Stimulated activated CD4-positive, alpha-beta T cell treated with anti-CD3 and anti-CD28 coated beads, Interleukin-15, amount 100 ng/mL, for 24 hours (primary cell): Measurements from ENCODE around the gene HAUS8.
"Not testable (repeated sequence)": the region's sequence is repeated elsewhere in the genome, so short reads cannot be mapped to it uniquely, and the experiment has no call there.

Experiments used
- DNase-seq: peaks from one replicate; pipeline ENCODE4 v3.0.0-alpha.2; 2020

HAUS8 gene

DNA sequence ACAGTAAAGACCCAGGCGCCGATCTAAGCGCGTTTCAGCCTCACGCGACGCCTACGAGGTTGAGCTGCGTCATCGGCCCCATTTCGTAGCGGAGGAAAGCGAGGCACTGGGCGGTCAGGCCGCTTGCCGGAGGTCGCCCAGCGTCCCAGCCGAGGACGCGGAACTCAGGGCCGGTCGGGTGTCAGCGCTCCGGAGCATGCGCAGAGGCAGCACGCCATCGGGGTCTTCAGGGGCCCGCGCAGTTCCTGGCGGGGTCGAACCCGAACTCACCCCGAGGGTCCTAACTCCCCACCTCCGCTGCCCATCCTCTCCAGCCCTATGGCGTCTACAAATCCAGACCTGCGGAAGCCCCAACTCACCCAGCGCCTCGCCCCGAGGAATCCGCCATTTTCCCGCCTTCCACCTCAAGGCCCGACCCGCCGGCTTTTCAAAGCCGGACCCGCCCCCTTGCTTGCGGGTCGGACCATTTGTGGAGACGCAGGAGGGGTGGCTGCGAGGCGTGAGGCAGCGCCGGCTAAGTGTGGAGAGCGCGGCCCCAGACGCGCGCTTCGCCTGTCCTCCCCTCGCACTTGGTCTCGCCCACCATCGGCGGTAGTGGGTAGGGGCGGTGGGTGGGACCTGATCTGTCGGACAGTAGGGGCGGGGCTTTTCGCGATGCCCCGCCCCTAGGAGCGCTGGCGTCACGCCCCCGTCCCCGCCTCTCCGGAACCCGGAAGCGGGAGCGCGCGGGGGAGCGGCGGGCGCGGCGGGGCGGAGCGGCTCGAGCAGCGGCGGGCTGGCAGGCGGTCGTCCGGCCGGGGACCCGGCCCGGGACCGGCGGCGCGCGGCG lies at the start of gene HAUS8, which contains the start of gene MYO9B:
TSS of gene HAUS8 (minus strand) at position 418 of the 829 bp plus-strand sequence. CDS start at position 388, 30 bp downstream.
TSS of gene MYO9B (plus strand) at position 743 of the 829 bp plus-strand sequence. CDS start 25,941 bp downstream, outside the sequence.
- peak; percentile 99 for DNase-seq

DNA sequence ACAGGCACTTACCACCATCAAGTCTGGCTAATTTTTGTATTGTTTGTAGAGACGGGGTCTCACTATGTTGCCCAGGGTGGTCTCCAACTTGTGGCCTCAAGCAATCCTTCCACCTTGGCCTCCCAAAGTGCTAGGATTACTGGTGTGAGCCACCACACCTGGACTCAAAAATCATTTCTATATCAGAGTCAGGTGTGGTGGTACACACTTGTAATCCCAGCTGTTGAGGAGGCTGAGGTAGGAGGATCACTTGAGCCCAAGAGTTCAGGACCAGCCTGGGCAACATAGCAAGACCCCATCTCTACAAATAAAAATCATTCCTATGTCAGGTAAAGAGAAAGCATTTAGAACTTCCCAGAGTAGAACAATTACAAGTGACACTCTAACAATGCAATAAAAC lies 48.8 kb upstream of the HAUS8 start:
- no peak for DNase-seq

GRCh38 chr19:17123041-17123440 lies 47.8 kb upstream of the HAUS8 start:
- no peak for DNase-seq

DNA sequence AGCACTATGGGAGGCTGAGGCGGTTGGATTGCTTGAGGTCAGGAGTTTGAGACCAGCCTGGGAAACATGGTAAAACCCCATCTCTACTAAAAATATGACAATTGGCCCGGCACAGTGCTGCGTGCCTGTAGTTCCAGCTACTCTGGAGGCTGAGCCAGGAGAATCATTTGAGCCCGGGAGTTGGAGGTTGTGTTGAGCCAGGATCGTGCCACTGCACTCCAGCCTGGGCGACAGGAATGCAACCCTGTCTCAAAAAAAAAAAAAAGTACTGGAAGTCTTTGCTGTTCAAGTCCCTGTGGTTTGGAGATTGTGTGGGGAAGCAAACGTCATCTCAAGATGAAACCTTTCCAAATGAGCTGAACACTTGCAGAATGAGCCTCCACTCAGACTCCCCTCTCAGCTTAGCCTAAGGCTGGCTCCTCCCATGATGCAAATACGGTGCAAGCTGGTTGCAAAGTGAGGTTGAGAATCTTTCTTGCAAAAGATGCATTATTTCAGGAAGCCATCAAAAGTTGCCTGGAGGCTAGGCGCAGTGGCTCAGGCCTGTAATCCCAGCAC lies 46.6 kb upstream of the HAUS8 start:
- no peak for DNase-seq

DNA sequence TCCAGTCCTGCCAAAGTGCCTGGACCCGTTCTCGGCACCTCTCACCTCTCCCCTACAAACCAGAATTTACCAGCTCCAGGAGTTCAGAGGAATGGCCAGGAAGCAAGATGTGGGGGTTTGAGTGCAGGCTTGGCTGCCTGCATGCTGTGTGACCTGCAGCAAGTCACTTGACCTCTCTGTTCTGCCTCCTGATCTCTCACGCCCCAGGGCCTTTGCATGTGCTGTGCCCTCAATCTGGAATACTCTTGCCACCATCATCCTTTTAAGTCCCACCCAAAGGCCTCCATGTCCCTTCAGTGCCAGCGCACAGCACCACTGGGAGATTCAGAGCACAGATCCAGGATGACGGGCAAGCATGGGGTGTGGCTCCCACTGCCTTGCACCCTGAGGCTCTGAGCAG lies 43.7 kb upstream of the HAUS8 start:
- DNase-seq, result no peak

DNA sequence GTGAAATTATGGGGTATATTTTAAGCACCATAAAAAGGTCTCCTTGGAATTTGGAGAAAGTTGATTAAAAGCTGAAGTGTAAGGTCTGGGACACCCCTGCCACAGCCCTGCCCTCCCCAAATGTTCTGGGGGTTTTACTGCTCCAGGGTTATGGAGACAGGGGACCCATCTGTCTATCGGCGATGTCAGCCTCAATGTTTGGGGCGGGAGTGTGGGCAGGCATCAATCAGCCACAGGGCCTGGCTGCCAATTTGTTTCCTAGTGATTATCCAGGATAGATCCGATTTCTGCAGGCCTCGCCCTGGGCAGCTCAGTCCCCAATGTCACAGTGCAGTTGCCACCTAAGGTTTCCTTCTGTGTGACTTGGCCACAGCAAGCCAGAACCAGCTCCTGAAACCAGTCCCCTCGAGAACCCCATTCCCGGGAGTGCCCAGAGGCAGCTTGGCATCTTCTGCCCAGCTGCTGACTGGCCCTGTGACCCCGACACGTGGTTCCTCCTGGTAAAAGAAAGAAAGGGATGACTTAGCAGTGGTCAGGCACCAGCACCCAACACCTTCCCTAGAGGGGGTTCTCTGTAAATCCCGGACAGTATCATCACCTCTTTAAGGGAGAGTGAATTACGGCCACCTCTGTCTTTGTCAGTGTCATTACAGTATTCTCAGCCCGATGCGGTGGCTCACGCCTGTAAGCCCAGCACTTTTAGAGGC lies 41.9 kb upstream of the HAUS8 start:
- DNase-seq, result no peak

DNA sequence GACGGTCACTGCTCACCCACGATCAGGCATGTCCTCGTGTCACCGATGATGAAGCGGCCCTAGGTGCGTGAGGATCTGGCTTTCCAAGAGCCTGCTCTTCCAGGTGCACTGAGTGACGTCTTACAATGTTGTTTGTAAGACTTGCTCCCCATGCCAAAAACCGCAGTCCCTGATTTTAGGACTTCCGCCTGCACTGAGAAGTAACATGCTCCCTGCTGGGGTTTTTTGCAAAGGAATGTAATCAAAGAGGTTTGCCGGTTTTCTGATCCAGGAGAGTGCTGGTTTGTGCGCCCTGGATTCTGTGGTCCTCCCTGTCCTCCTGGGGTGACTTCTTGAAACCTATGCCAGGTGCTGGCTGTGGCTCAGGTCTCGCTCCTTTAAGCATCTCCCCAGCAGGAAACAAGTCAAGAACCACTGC lies 39.2 kb upstream of the HAUS8 start:
- no peak for DNase-seq

GRCh38 chr19:17113127-17113785 lies 38.0 kb upstream of the HAUS8 start:
- no peak for DNase-seq

DNA sequence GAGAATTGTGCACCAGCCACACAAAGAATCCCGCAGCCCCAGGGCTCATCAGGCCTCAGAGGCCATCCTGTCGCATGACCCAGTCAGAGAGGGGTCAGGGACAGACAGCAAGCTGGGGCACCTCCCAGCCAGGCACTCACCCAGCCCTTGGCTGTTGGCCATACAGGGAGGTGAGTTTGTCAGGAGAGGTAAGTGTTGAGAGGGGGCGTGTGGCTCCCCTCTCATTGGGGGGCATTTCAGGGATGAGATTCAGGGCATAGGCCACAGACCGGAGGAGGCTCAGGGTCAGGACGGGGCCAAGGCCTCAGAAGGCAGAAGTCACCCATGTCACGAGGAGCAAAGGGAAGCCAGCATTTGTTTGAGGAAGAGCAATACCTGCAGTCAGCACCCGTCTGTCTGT lies 37.4 kb upstream of the HAUS8 start:
- no peak for DNase-seq

DNA sequence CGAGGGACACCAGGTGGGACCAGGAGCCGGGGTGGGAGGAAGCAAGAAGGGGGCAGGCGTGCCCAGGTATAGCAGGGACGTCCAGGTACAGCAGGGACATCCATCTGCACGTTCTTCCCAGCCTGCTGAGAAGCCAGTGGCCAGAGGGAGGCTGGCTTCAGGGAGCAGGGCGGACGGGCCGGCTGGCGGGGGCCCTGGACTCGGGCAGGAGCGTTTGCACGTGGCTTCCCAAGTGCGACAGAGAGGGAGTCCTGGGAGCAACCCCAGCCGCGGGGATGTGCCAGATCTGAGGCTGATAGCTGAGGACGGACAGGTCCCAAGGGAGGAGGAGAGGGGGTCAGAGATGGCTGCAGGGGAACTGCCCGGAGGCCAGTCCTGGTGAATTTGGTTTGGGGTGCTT lies 37.0 kb upstream of the HAUS8 start:
- DNase-seq, result no peak

DNA sequence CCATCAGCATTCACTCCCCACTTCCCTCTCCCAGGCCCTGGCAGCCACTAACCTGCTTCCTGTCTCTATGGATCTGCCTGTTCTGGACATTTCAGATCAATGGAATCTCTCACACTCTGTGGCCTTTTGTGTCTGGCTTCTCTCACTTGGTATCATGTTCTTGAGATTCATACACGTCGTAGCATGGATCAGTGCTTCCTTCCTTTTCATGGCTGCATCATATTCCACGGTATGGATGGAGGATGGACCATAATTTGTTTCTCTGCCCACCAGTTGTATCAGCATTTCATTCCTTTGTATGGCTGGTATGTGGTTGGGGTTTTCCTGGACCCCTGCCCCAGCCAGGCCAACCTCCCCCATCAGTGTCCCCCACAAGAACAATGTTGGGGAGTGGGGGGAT lies 36.5 kb upstream of the HAUS8 start:
- DNase-seq, result no peak

DNA sequence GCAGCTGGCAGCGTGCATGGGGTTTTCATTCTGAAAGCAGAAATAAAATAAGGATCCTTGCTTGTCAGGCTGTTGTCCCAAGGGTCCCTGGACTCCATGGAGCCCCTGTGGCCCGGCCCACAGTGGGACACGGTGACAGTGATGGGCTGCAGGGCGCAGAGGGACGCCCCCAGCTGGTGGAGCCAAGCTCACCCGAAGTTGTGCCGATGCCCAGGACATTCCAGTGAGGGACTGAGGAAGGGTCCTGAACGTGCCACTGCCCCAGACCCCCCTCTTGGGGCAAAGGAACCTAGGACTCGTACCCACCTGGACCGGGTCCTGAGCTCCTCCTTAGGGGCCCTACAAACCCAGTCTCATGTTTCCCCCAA lies 35.3 kb upstream of the HAUS8 start:
- DNase-seq, result no peak

DNA sequence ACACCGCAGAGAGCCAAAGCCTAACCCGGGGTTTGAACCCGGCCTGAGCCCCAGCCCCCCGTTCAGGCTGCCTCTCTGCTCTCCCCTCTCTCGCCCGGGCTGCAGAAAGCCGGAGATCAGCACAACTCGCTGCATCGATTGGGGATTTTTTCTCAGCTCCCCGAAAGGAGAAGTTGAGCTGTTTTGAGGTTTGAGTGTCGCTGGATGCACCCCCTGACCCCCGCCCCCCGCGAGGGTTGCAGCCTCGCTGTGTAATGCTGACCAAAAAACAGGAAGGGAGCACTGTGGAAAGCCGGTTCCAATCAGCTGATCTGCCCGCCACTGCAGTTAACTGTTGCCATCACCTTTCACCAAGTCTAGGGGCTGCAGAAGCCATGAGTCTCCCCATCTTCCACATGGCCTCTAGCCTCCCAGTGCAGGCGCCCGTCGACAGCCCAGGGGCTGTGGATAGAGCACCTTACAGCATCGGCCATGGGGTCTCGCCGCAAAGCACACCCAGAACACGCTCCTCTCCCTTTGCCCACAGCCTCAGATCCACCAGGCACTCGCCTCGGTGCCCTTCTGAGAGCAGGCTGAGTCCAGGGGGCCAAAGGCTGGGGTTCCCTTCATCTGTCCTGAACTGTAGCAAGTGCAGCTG lies 34.8 kb upstream of the HAUS8 start:
- no peak for DNase-seq

- no peak for DNase-seq
Observed at GRCh38 chr19:17109300-17109699, 34.0 kb upstream of the HAUS8 start.

DNA sequence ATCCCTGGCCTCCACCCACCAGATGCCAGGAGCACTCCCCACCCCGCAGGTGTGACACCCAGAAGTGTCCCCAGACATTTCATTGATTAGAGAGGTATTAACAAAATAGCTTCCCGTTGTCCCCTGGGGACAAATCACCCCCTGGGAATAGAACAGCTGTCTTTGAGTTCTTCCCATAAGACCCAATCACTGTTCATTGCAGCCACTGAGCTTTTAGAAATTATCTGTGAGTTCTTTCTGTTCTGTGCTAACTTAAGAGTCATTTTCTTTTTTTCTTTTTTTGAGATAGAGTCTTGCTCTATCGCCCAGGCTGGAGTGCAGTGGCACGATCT lies 33.2 kb upstream of the HAUS8 start:
- no peak for DNase-seq

DNA sequence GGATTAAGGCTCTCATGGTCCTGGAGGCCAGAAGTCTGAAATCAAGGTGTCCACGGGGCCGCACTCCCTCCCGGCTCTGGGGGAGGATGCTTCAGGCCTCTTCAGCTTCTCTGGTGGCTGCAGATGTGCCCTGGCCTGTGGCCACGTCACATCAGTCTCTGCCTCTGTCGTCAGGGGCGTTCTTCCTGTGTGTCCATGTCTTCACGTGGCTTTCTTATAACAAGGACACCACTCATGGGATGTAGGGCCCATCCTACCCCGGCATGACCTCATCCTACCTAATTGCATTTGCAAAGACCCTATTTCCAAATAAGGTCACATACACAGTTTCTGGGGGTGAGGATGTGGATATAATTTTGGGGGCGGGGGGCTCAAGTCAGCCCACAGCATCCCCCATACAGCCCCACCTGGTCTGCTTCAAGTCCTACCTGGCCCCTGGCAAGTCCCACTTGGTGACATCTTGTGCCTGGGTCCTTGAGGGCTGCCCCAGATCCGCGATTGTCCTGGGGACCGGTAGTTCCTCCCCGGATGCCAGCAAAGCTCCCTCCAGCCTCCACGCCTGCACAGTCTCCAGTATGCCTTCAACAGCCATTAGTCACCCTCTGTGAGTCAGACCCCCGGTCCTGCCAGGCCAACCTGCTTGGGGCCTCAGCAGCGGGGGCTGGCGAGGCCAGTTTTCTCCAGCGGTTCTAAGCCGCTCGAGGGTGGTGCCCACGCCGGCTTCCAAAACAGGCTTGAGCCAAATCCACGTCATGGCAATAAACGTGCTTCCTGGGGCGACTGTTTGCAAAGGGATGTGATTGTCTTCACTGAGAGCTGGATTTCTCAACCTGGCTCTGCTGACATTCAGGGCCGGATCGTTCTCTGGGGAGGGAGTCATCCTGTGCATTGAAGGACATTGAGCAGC lies 32.5 kb upstream of the HAUS8 start:
- peak; percentile 17 for DNase-seq

GRCh38 chr19:17106964-17107363 lies 31.7 kb upstream of the HAUS8 start:
- DNase-seq, result not testable (repeated sequence)

DNA sequence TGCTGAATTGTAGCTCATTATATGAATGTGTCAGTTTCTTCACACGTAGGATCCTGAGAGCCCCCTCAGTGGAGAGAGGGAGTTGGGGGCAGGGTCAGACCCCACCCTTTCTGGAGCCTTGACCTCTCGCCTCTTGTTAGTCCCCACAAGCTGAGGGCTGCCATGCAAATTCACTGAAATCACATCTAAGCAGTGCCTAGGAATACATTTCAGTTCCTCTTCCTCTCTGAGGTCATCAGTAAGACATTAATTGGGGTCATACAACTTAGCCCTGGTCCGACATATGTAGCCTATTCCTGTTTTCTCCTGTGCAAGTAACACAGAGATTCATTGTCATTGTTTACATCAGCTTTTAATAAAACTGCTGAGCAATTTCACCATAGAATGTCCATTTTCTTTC lies 30.3 kb upstream of the HAUS8 start:
- no peak for DNase-seq

GRCh38 chr19:17104679-17105078 lies 29.4 kb upstream of the HAUS8 start:
- no peak for DNase-seq

- peak; percentile 31 for DNase-seq
Observed at GRCh38 chr19:17103177-17103576, 27.9 kb upstream of the HAUS8 start.

DNA sequence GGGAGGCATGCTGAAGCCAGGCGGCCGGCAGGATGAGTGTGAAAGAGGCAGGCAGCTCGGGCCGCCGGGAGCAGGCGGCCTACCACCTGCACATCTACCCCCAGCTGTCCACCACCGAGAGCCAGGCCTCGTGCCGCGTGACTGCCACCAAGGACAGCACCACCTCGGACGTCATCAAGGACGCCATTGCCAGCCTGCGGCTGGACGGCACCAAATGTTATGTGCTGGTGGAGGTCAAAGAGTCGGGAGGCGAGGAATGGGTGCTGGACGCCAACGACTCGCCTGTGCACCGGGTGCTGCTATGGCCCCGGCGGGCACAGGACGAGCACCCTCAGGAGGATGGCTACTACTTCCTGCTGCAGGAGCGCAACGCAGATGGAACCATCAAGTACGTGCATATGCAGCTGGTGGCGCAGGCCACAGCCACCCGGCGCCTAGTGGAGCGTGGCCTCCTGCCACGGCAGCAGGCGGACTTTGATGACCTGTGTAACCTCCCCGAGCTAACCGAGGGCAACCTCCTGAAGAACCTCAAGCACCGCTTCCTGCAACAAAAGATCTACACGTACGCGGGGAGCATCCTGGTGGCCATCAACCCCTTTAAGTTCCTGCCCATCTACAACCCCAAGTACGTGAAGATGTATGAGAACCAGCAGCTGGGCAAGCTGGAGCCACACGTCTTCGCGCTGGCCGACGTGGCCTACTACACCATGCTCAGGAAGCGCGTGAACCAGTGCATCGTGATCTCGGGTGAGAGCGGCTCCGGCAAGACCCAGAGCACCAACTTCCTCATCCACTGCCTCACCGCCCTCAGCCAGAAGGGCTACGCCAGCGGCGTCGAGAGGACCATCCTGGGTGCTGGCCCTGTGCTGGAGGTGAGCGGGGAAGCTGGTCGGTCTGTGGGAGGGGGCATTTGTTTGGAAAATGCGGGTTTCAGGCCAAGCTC lies 26.7 kb upstream of the HAUS8 start:
- no peak for DNase-seq
